Suprapubic skin (tissue), 3 donors: Measurements from ENCODE around the gene CALM3.

Source experiments
- POLR2AphosphoS5 ChIP-seq, 3 donors: sonication (generic); formaldehyde crosslinking; IDR thresholded peaks; one replicate each; pipeline ENCODE4 v1.6.1; 2017; ENCODE audit warnings: antibody characterized with exemption in 3 of 3
- TF ChIP-seq, protein P1 (sequence below), 2 donors: fragments of 200-600 bp in 1 of 2; fragments of 450-650 bp in 1 of 2; sonication (generic) in 1 of 2; IDR thresholded peaks; one replicate each; pipeline ENCODE4 v1.5.1; 2016 to 2019; ENCODE audit warnings: antibody characterized with exemption in 2 of 2, mild to moderate bottlenecking in 1 of 2, moderate library complexity in 1 of 2

DNA sequence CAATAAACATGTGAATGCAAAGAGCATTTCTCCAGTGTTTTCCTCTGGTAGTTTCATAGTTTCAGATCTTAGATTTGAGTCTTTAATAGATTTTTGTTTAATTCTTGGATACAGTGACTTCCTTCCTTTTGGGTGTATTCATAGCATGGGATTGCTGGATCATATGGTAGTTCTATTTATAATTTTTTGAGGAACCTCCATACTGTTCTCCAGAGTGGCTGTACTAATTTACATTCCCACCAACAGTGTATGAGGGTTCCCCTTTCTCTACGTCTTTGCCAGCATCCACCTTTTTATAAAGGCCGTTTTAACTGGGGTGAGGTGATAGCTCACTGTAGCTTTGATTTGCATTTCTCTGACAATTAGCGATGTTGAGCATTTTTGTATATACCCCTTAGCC lies 9.3 kb upstream of the CALM3 start:
- TF ChIP-seq, protein P1, sequence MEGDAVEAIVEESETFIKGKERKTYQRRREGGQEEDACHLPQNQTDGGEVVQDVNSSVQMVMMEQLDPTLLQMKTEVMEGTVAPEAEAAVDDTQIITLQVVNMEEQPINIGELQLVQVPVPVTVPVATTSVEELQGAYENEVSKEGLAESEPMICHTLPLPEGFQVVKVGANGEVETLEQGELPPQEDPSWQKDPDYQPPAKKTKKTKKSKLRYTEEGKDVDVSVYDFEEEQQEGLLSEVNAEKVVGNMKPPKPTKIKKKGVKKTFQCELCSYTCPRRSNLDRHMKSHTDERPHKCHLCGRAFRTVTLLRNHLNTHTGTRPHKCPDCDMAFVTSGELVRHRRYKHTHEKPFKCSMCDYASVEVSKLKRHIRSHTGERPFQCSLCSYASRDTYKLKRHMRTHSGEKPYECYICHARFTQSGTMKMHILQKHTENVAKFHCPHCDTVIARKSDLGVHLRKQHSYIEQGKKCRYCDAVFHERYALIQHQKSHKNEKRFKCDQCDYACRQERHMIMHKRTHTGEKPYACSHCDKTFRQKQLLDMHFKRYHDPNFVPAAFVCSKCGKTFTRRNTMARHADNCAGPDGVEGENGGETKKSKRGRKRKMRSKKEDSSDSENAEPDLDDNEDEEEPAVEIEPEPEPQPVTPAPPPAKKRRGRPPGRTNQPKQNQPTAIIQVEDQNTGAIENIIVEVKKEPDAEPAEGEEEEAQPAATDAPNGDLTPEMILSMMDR (IDR thresholded peaks at IDR 0.05) = no peak
- TF ChIP-seq POLR2AphosphoS5 (IDR thresholded peaks at IDR 0.05) = no peak
